Mammary epithelial cell (primary cell): ENCODE measurements around the gene MIEN1.

Experiments
- CTCF ChIP-seq, 2 donors: IDR thresholded peaks in 1 of 2; conservative IDR thresholded peaks in 1 of 2; 2 replicates each; pipeline ENCODE4 v1.5.1; 2011 to 2012; ENCODE audit warnings: inconsistent platforms in 2 of 2, low read length in 2 of 2, mild to moderate bottlenecking in 2 of 2, control low read depth in 1 of 2, low read depth in 1 of 2; ENCODE audit not compliant: insufficient read depth in 1 of 2; ENCODE audit errors: extremely low read depth in 1 of 2
- EZH2 ChIP-seq: IDR thresholded peaks from 2 replicates; pipeline ENCODE4 v1.6.1; 2012; ENCODE audit warnings: low read length, inconsistent platforms, borderline replicate concordance

DNA sequence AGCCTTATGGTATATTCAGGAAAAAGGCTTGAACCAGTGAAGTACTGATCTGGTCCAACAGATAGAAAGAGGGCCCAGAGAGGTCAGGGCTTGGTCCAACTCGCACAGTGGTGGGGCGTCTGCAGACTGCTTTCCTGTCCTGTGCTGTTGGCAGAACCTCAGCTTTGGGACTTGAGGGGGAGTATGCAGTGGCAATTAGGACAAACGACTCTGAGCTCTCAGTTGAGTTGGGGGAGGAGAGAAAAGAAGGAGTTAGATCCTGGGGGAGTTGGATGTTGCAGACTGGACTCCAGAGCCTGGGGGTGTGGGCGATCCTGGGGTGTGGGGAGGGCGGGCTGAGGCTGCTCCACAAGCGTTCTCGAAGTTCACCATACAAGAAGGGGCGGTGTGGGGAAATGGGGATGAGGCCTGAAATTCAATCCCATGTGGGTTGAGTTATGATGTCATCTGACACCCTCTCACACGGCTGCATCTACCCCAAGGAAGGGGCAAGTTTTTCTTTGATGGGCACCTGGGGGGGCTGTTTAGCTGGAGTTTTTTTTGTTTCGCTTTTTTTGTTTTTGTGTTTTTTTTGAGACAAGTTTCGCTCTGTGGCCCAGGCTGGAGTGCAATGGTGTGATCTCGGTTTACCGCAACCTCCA lies 22.0 kb upstream of the MIEN1 start:
- TF ChIP-seq CTCF (conservative IDR thresholded peaks at IDR 0.05 in 1 of 2, IDR thresholded peaks at IDR 0.05 in 1 of 2; ENCODE audit: extremely low read depth in 1 of 2, insufficient read depth in 1 of 2, low read depth in 1 of 2, low read length in 2 of 2) (no peak), EZH2 (no peak)
